GM12891 (cell line): Measurements from ENCODE around the gene TACC3.

Experiments
- DNase-seq: peaks from one replicate; pipeline ENCODE4 v3.0.0; 2011; ENCODE audit warnings: low spot score; ENCODE audit not compliant: insufficient read length
- FAIRE-seq: peaks from 2 replicates; lab custom pipeline; 2011; peaks lifted over from hg19 to GRCh38; lab: Jason Lieb, UNC
- PAX5 ChIP-seq: IDR thresholded peaks from 2 replicates; pipeline ENCODE4 v1.6.1; 2011; ENCODE audit warnings: low read length, moderate library complexity, mild to moderate bottlenecking; ENCODE audit not compliant: insufficient read depth, severe bottlenecking
- POLR2A ChIP-seq: IDR thresholded peaks from 2 replicates; pipeline ENCODE4 v1.6.1; 2011; ENCODE audit warnings: low read depth, low read length, control low read depth
- POLR2AphosphoS5 ChIP-seq: IDR thresholded peaks from 2 replicates; pipeline ENCODE4 v1.6.1; 2011; ENCODE audit warnings: low read depth, low read length, control low read depth
- POU2F2 ChIP-seq: IDR thresholded peaks from 2 replicates; pipeline ENCODE4 v1.6.1; 2011; ENCODE audit warnings: low read depth, mild to moderate bottlenecking, control low read depth, low read length, moderate library complexity
- SPI1 ChIP-seq: IDR thresholded peaks from 2 replicates; pipeline ENCODE4 v1.6.1; 2011; ENCODE audit warnings: low read depth, low read length, control low read depth
- TAF1 ChIP-seq: IDR thresholded peaks from 2 replicates; pipeline ENCODE4 v1.6.1; 2011; ENCODE audit warnings: low read depth, low read length, control low read depth

Gene TACC3

DNA sequence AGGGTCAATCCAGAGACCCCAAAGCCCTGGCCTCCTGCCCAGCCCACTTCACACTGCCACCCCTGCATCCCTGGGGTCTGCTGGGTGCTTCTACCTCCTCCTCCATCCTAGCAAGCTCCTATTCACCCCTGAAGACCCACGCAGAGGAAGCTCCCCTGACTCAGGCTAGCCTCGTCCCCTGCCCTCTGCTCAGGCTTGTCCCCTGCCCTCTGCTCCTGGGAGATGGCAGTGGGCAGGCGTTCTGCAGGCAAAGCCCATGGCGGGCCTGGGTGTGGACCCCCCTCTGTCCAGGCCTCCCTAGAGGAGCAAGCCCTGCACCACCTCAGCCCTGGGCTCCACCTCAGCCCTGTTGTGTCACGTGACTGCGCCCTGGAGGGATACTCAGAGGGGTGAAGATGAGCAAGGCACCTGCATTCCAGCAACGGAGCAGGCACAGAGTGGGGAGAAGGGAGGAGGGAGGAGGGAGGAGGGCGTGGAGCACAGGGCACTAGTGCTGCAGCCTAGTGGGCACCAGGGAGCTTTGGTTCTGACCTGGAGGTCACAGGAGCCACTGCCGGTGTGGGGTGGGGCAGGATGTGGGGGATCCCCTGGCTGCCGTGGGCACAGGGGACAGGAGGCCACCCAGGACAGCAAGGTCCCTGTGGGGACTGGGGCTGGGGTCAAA lies 44.2 kb downstream of the TACC3 start:
- DNase-seq (no peak), FAIRE-seq (no peak)
- no peak for TF ChIP-seq POLR2A
- TF ChIP-seq POU2F2: no peak
- no peak for TF ChIP-seq POLR2AphosphoS5
- TF ChIP-seq SPI1: no peak
- no peak for TF ChIP-seq TAF1
- no peak for TF ChIP-seq PAX5

DNA sequence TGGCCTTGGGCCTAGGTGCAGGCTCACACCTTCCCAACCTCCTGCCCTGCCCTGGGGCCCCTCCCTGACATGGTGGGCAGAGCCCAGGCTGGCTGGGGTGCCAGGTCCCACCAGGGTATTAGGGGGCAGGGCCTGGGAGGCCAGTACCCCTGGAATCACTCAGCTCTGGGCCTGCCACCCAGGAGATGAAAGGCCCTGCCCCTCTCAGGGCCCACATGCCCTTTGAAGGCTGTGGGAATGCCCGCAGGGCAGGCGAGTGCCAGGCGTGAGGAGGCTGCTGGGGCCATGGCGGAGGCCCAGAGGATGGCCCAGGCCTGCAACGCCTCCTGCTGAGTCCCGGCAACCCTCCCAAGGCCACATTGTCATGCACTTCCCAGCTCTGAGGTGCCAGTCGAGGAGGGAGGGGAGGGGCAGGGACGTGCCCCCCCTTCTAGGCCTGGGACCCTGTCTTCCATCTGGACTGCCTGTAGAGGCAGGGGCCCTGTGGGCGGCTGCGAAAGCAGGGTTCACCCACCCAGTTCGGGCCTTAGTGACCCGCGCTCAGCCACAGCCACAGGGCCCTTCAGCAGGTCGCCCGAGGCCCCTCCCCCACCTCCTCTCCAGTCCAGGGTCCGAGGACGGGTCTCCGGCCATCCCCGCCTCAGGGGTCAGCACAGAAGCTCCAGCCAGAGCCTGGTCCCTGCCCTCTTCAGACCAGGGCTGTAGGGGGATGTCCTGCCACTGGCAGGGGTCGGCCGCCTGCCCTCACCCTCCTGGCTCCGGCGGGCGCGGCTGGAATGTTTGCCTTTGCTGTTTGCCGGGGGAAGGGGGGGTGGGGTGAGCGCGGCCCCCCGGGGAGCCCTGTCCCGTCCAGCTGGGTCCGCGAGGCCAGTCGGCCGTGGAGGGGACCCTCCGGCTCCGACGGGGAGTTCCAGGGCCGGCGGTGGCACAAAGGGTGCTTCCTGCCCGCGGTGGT lies 45.1 kb downstream of the TACC3 start:
- DNase-seq (no peak), FAIRE-seq (no peak)
- TF ChIP-seq PAX5 (no peak), POLR2A (no peak), POLR2AphosphoS5 (no peak), SPI1 (no peak), POU2F2 (no peak), TAF1 (no peak)

DNA sequence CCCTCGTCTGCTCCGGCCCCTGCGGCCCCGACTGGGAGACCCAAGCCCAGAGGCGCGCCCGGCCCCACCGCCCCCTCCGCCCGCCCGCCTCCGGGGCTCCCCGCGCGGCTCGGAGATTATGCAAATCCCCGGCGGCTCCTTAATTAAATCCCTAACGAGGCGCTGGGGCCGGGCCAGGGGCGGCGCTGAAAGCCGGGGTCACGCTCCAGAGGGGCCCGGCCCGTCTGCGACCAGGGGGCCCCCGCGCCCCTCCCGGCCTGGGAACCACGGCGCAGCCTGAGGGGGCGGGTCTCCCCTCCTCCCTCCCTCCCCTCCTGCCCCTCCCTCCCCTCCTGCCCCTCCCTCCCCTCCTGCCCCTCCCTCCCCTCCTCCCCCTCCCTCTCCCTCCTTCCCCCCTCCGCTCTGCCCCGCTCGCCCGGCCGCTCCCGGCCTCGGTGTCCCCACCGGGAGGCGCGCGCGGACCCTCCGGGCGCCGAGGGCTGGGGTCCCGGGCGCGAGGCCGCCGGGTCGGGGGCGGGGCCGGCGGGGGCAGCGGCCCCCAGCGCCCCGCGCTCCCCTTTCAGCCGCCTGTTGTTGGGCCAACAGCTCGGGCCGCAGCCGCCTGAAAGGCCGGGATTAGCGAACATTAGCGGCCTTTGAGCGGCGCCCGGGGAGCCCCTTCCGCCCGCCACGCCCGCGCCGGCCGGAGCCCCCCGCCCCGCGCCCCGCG lies 45.9 kb downstream of the TACC3 start:
- TF ChIP-seq POU2F2: no peak
- TF ChIP-seq TAF1: no peak
- no peak for TF ChIP-seq POLR2A
- no peak for TF ChIP-seq PAX5
- TF ChIP-seq SPI1: no peak
- no peak for TF ChIP-seq POLR2AphosphoS5
- FAIRE-seq (no peak), DNase-seq (no peak)

DNA sequence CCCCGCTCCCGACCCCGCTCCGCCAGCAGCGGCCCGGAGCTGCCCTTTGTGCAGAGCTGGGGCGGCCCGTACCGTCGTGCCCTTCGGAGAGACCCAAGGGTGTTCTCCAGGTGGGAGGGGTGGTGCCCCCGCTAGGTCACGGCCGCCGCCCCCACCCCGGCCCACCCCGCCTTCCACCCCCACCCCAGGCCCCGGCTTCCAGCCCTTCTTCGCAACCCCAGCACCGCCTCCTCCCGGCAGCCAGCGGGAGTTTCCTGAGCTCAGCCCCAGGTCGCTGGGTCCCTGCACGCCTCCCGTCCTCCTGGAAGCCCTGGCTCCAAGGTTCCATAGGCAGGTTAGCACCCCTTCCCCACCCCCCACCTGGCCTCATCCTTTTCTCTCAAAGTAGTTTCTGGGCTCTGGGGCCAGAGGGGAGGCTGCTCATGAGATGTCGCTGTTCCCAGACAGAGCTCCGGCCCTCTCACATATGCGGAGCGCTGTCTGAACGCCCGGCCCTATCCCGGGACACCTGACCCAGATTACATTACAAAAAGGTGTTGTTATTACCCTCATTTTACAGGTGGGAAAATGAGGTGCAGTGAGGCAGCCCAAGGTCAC lies 46.5 kb downstream of the TACC3 start:
- DNase-seq (peak; percentile 75), FAIRE-seq (no peak)
- TF ChIP-seq PAX5: no peak
- no peak for TF ChIP-seq POLR2A
- TF ChIP-seq SPI1: no peak
- TF ChIP-seq POU2F2: no peak
- TF ChIP-seq POLR2AphosphoS5: no peak
- no peak for TF ChIP-seq TAF1

DNA sequence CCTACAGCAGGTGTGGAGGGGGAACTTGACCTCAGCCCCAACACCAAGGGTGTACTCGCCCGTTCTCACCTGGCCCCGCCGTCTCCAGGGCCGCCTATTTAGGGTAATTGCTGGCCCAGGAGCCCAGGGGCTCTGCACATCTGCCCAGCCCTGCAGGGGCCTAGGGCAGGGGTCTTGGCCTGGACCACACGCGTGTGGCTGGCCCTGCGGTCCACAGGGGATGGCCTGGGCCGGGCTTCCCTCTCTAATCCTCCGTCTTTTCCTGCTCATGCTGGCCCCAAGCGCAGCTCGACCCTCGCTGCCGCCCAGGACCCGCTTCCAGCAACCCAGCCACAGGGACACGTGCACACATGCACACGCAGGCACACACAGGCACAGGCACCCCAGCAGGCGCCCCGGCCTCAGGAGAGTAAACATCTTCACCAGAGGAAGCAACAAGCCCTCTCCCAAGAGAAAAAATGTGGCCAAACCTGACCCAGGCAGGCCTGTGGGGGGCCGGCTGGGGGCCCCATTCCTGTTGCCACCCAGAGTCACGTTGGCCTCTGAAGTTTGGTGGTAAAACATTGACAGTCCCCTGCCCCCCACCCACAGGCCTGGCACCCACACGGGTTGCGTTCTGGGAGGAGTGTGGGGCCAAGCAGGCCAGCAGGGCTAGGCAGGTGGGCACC lies 47.2 kb downstream of the TACC3 start:
- TF ChIP-seq SPI1: no peak
- no peak for TF ChIP-seq POLR2AphosphoS5
- TF ChIP-seq POU2F2: no peak
- TF ChIP-seq POLR2A: no peak
- TF ChIP-seq TAF1: no peak
- no peak for TF ChIP-seq PAX5
- DNase-seq (no peak), FAIRE-seq (no peak)

DNA sequence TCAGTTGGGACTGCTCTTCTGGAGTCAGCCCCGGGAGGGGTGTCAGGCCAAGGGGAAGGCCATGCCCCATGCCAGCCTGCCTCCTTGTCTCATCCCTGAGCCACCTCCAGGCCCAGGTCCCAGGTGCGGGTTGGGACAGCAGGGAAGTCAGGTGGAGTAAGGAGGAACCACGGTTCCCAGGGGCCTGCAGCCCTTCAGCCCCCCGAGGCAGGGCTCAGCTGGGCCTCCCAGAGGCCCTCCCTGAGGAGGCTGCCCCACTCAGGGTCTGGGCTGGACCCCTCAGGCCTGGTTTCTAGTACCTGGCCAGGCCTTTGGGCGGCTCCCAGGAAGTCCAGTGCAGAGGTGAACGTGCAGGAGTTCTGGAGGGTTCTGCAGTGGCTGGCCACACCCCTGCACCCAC lies 48.4 kb downstream of the TACC3 start:
- FAIRE-seq (no peak), DNase-seq (no peak)
- no peak for TF ChIP-seq PAX5
- TF ChIP-seq SPI1: no peak
- TF ChIP-seq POLR2AphosphoS5: no peak
- TF ChIP-seq POU2F2: no peak
- TF ChIP-seq POLR2A: no peak
- TF ChIP-seq TAF1: no peak

DNA sequence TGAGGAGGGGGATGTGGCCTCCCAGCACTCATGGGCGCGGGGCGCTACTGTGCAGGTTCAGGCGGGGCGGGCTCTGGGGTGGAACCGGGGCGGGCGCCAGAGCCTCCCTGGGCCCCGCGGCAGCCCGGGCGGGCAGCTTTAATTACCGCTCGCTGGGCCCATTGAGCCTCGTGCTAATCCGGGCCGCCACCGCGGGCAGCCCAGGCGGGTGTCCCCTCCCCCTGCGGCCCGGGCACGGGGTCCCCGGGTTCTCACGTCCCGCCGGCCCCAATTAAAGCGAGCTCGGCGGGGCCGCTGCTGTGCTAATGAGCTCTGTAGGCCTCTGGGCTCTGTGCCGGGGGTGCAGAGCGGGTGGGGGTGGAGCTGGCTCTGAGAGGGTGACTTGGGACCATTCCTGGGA lies 48.9 kb downstream of the TACC3 start:
- DNase-seq (no peak), FAIRE-seq (no peak)
- no peak for TF ChIP-seq POLR2AphosphoS5
- TF ChIP-seq PAX5: no peak
- TF ChIP-seq POLR2A: no peak
- no peak for TF ChIP-seq SPI1
- no peak for TF ChIP-seq TAF1
- TF ChIP-seq POU2F2: no peak

DNA sequence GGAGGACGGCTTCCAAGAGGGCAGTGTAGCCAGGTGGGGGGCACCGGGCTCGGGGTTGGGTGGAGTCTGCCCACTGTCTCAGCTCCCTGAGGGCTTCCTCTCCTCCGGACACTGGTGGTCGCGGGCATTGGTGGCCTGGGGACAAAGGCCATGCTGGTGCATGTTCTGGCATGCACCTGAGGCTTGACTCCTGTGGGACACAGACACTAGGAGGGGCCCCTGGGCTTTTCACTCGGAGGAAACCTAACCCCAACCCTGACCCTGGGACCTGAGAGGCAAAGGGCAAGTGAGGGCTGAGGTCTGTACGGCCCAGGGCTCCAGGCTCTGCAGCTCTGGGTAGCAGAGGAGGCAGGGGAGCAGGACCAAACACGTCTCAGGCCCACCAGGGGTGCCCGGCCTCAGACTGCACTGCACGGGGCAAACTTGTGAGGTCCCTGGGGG lies 49.5 kb downstream of the TACC3 start:
- TF ChIP-seq POLR2AphosphoS5 (no peak), TAF1 (no peak), POU2F2 (no peak), POLR2A (no peak), PAX5 (no peak), SPI1 (no peak)
- FAIRE-seq (no peak), DNase-seq (peak; percentile 60)
